ENCODE results near the gene HOOK1. TPM values are rescaled to one million over a fixed set of nuclear protein-coding genes. Genes with fewer than 3 reads are reported as not detected.
"Not testable (repeated sequence)": the region's sequence is repeated elsewhere in the genome, so short reads cannot be mapped to it uniquely, and the experiment has no call there.

Gene HOOK1
- total RNA-seq, 1 experiment from 2014 or later: 42.0 TPM

DNA sequence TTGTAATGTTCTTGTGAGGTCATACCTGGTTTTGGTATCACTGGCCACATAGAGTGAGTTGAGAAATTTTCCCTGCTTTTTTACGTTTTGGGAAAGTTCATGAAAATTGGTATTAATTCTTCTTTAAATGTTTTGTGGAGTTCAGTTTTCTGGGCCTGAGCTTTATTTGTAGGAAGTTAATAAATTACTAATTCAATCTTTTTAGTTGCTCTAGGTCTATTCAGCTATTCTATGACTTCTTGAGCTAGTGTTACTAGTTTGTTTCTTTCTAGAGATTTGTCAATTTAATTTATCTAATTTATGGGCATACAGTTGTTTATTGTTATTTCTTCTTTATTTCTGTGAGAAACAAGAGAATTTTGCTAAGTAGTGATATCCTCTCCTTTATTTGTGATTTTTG is 37.4 kb downstream of the HOOK1 start:
- Mint-ChIP-seq H3K9me3 (peaks cover 3% of the 10 kb centered on the region in 2 experiments; a peak in 1 of 5 replicates), H3K27ac (no peak overlapping the region), H3K27me3 (ENCODE audit: low read depth) (no peaks in the 10 kb centered on the region), H3K4me1 (peaks cover 8% of the 10 kb centered on the region in 2 experiments; a peak in 2 of 4 replicates), H3K4me3 (no peak overlapping the region), H3K36me3 (ENCODE audit: insufficient read depth in 1 of 3, low read depth in 3 of 3) (peaks cover 22 to 39% (median 37%) of the 10 kb centered on the region in 3 experiments)
- Histone ChIP-seq H2AFZ (ENCODE audit: low read length) (no peak overlapping the region), H2BK15ac (ENCODE audit: low read depth, low read length) (no peak overlapping the region), H3K4me1 (ENCODE audit: insufficient read depth, low read length) (no peaks in the 10 kb centered on the region), H4K8ac (replicated peaks; ENCODE audit: insufficient read length, low read depth, low read length) (no peak overlapping the region), H3K9me3 (ENCODE audit: control insufficient read depth, low read depth, low read length) (no peaks in the 10 kb centered on the region), H3K27me3 (ENCODE audit: insufficient read depth, low read length) (no peaks in the 10 kb centered on the region), H3T11ph (ENCODE audit: low read length) (no peak overlapping the region), H3K56ac (ENCODE audit: insufficient read length, low read depth, low read length) (no peak overlapping the region), H3K79me2 (ENCODE audit: insufficient read depth, low read length) (no peaks in the 10 kb centered on the region), H2BK20ac (ENCODE audit: low read depth, low read length, poor library complexity, severe bottlenecking) (no peak overlapping the region), H3K18ac (ENCODE audit: insufficient read length, low read depth, low read length) (no peak overlapping the region), H3K27ac (ENCODE audit: insufficient read length, low read depth, low read length) (no peak overlapping the region), H3K9ac (ENCODE audit: extremely low read depth, insufficient read length, low read length) (no peak overlapping the region), H3K23ac (ENCODE audit: insufficient read length, low read depth, low read length) (no peak overlapping the region), H3K4me2 (ENCODE audit: insufficient read depth, insufficient read length, low read length) (no peak overlapping the region), H3K23me2 (ENCODE audit: insufficient read length, low read depth, low read length, poor library complexity, severe bottlenecking) (no peaks in the 10 kb centered on the region), H2AK5ac (ENCODE audit: insufficient read length, low read length) (no peak overlapping the region), H4K5ac (ENCODE audit: insufficient read length, low read depth, low read length) (no peak overlapping the region), H2BK5ac (ENCODE audit: insufficient read length, low read length) (no peak overlapping the region), H4K20me1 (ENCODE audit: control insufficient read depth, insufficient read depth, insufficient read length) (no peaks in the 10 kb centered on the region), H3K14ac (ENCODE audit: insufficient read depth, low read length) (no peak overlapping the region), H3K4ac (ENCODE audit: low read depth, low read length) (no peak overlapping the region), H2BK120ac (ENCODE audit: low read depth, low read length, poor library complexity, severe bottlenecking) (no peak overlapping the region), H4K91ac (ENCODE audit: insufficient read length, low read depth, low read length) (no peak overlapping the region), H3K79me1 (ENCODE audit: insufficient read depth, low read depth, low read length, poor library complexity, severe bottlenecking) (peaks cover 2% of the 10 kb centered on the region), H2BK12ac (ENCODE audit: insufficient read length, low read depth, low read length) (no peak overlapping the region)
- TF ChIP-seq, protein P1, sequence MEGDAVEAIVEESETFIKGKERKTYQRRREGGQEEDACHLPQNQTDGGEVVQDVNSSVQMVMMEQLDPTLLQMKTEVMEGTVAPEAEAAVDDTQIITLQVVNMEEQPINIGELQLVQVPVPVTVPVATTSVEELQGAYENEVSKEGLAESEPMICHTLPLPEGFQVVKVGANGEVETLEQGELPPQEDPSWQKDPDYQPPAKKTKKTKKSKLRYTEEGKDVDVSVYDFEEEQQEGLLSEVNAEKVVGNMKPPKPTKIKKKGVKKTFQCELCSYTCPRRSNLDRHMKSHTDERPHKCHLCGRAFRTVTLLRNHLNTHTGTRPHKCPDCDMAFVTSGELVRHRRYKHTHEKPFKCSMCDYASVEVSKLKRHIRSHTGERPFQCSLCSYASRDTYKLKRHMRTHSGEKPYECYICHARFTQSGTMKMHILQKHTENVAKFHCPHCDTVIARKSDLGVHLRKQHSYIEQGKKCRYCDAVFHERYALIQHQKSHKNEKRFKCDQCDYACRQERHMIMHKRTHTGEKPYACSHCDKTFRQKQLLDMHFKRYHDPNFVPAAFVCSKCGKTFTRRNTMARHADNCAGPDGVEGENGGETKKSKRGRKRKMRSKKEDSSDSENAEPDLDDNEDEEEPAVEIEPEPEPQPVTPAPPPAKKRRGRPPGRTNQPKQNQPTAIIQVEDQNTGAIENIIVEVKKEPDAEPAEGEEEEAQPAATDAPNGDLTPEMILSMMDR (conservative IDR thresholded peaks at IDR 0.05): no peak
- no CpG with 5 or more reads among the region's 1 CpG for WGBS (ENCODE audit: extremely low coverage, insufficient read length, low lambda C conversion rate)
- DNase-seq: no peak

DNA sequence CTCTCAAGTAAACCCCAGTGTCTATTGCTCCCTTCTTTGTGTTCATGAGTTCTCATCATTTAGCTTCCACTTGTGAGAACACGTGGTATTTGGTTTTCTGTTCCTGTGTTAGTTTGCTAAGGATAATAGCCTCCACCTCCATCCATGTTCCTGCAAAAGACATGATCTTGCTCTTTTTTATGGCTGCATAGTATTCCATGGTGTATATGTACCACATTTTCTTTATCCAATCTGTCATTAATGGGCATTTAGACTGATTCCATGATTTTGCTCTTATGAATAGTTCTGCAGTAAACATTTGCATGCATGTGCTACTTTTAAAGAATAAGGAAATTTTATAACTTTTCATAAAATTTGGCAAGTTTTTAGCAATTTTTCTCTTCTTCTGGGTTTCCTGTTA is 40.5 kb downstream of the HOOK1 start:
- not testable (repeated sequence) for H3K9me3 Mint-ChIP-seq, DNase-seq, H3K27ac Mint-ChIP-seq

More for the DNA sequence above, 40.5 kb downstream of the HOOK1 start:
- not testable (repeated sequence) for H3K4me1 Mint-ChIP-seq; H2BK5ac ChIP-seq (ENCODE audit: insufficient read length, low read length); H4K91ac ChIP-seq (ENCODE audit: insufficient read length, low read depth, low read length); H3K9ac ChIP-seq (ENCODE audit: extremely low read depth, insufficient read length, low read length); H3K23me2 ChIP-seq (ENCODE audit: insufficient read length, low read depth, low read length, poor library complexity, severe bottlenecking); H3K79me1 ChIP-seq (ENCODE audit: insufficient read depth, low read depth, low read length, poor library complexity, severe bottlenecking); H2BK15ac ChIP-seq (ENCODE audit: low read depth, low read length); H3T11ph ChIP-seq (ENCODE audit: low read length); H3K23ac ChIP-seq (ENCODE audit: insufficient read length, low read depth, low read length); H3K4ac ChIP-seq (ENCODE audit: low read depth, low read length); H3K27ac ChIP-seq (ENCODE audit: insufficient read length, low read depth, low read length); H3K79me2 ChIP-seq (ENCODE audit: insufficient read depth, low read length); H4K5ac ChIP-seq (ENCODE audit: insufficient read length, low read depth, low read length); H3K56ac ChIP-seq (ENCODE audit: insufficient read length, low read depth, low read length); H2BK120ac ChIP-seq (ENCODE audit: low read depth, low read length, poor library complexity, severe bottlenecking); H4K8ac ChIP-seq (replicated peaks; ENCODE audit: insufficient read length, low read depth, low read length); H3K27me3 ChIP-seq (ENCODE audit: insufficient read depth, low read length); H3K14ac ChIP-seq (ENCODE audit: insufficient read depth, low read length); H2BK20ac ChIP-seq (ENCODE audit: low read depth, low read length, poor library complexity, severe bottlenecking); H3K27me3 Mint-ChIP-seq (ENCODE audit: low read depth); H2AK5ac ChIP-seq (ENCODE audit: insufficient read length, low read length); H3K18ac ChIP-seq (ENCODE audit: insufficient read length, low read depth, low read length); H2AFZ ChIP-seq (ENCODE audit: low read length); H4K20me1 ChIP-seq (ENCODE audit: control insufficient read depth, insufficient read depth, insufficient read length); H2BK12ac ChIP-seq (ENCODE audit: insufficient read length, low read depth, low read length); H3K4me2 ChIP-seq (ENCODE audit: insufficient read depth, insufficient read length, low read length); H3K4me3 Mint-ChIP-seq; H3K9me3 ChIP-seq (ENCODE audit: control insufficient read depth, low read depth, low read length); H3K4me1 ChIP-seq (ENCODE audit: insufficient read depth, low read length)
- H3K36me3 Mint-ChIP-seq (ENCODE audit: insufficient read depth in 1 of 3, low read depth in 3 of 3): peaks cover 8 to 20% (median 15%) of the 10 kb centered on the region in 3 experiments
- no CpG with 5 or more reads among the region's 1 CpG for WGBS (ENCODE audit: extremely low coverage, insufficient read length, low lambda C conversion rate)

Measured in H9 (cell line).